Spleen (tissue), 7 donors: ENCODE measurements around the gene NCF2.

Experiments
- POLR2A ChIP-seq, 3 donors: fragments of 450-650 bp; IDR thresholded peaks; one replicate each; pipeline ENCODE4 v1.5.1; 2017; ENCODE audit warnings: antibody characterized with exemption in 3 of 3, mild to moderate bottlenecking in 1 of 3
- POLR2AphosphoS5 ChIP-seq, 3 donors: sonication (generic); formaldehyde crosslinking; IDR thresholded peaks; one replicate each; pipeline ENCODE4 v1.5.1; 2017; ENCODE audit warnings: antibody characterized with exemption in 3 of 3
- TF ChIP-seq, protein P1 (sequence below), 11 experiments: fragments of 200-600 bp in 7 of 11; fragments of 450-650 bp in 4 of 11; sonication (generic) in 4 of 11; IDR thresholded peaks in 8 of 11; conservative IDR thresholded peaks in 3 of 11; 1 replicate in 7 of 11; 2 replicates in 4 of 11; pipeline versions ENCODE4 v1.4.0 to v1.8.0; 2016 to 2021; ENCODE audit warnings: antibody characterized with exemption in 11 of 11, inconsistent platforms in 4 of 11, mild to moderate bottlenecking in 1 of 11
- donor health status: DM: no; HTN: no; CAD: no; lungs with moderate emphysema.
- donor health status: DM: no; HTN: no; CAD: no.
- donor health status: DM: no; HTN: no; CAD: no.

DNA sequence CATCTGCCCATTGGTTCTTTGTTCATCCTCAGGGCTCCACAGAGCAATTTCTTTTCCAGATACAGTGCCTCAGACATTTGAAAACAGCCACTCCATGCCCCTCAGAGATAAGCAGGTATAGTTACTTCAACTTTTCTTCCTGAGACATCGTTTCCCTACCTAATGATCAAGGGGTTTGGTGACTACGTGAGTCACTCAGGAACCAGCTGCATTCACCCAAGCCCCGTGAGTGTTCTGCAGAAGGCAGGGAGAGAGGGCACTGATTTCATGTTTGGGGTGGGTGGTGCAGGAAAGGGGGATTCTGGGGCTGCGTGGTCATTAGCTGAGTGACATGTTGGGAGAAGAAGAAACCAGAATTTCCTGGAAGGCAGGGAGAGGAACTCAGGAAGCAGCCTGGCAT lies 25.0 kb downstream of the NCF2 start:
- TF ChIP-seq, protein P1, sequence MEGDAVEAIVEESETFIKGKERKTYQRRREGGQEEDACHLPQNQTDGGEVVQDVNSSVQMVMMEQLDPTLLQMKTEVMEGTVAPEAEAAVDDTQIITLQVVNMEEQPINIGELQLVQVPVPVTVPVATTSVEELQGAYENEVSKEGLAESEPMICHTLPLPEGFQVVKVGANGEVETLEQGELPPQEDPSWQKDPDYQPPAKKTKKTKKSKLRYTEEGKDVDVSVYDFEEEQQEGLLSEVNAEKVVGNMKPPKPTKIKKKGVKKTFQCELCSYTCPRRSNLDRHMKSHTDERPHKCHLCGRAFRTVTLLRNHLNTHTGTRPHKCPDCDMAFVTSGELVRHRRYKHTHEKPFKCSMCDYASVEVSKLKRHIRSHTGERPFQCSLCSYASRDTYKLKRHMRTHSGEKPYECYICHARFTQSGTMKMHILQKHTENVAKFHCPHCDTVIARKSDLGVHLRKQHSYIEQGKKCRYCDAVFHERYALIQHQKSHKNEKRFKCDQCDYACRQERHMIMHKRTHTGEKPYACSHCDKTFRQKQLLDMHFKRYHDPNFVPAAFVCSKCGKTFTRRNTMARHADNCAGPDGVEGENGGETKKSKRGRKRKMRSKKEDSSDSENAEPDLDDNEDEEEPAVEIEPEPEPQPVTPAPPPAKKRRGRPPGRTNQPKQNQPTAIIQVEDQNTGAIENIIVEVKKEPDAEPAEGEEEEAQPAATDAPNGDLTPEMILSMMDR (IDR thresholded peaks at IDR 0.05 in 8 of 11, conservative IDR thresholded peaks at IDR 0.05 in 3 of 11) = no peak
- TF ChIP-seq POLR2AphosphoS5 (IDR thresholded peaks at IDR 0.05) (no peak), POLR2A (IDR thresholded peaks at IDR 0.05) (no peak)
